Neural progenitor cell (in vitro differentiated cells): Measurements from ENCODE around the gene CNTNAP3. TPM values are rescaled to one million over a fixed set of nuclear protein-coding genes. Genes with fewer than 3 reads are reported as not detected.
"Not testable (repeated sequence)": the region's sequence is repeated elsewhere in the genome, so short reads cannot be mapped to it uniquely, and the experiment has no call there.

Source experiments
- DNase-seq: peaks from one replicate; pipeline ENCODE4 v3.0.0-alpha.2; 2016; ENCODE audit warnings: low spot score
- H2AFZ ChIP-seq: fragments of 200-600 bp; sonication (generic); replicated peaks from 2 replicates; pipeline ENCODE4 v1.6.1; 2016; ENCODE audit warnings: antibody characterized with exemption
- H3F3A ChIP-seq: fragments of 200-600 bp; sonication (generic); 2 replicates; pipeline ENCODE4 v1.6.1; 2016; ENCODE audit warnings: antibody characterized with exemption, low read depth
- H3K27ac ChIP-seq: fragments of 200-600 bp; sonication (generic); 2 replicates; pipeline ENCODE4 v1.5.1; 2016; ENCODE audit warnings: mild to moderate bottlenecking
- H3K27me3 ChIP-seq: fragments of 200-600 bp; sonication (generic); 2 replicates; pipeline ENCODE4 v1.6.1; 2016; ENCODE audit warnings: mild to moderate bottlenecking, moderate library complexity
- H3K36me3 ChIP-seq: fragments of 200-600 bp; sonication (generic); 2 replicates; pipeline ENCODE4 v1.5.1; 2016
- H3K4me1 ChIP-seq: fragments of 200-600 bp; sonication (generic); 2 replicates; pipeline ENCODE4 v1.6.1; 2016; ENCODE audit warnings: mixed run types
- H3K4me2 ChIP-seq: fragments of 200-600 bp; sonication (generic); 2 replicates; pipeline ENCODE4 v1.6.1; 2016
- H3K4me3 ChIP-seq: fragments of 200-600 bp; sonication (generic); 2 replicates; pipeline ENCODE4 v1.5.1; 2016
- H3K79me2 ChIP-seq: fragments of 200-600 bp; sonication (generic); 2 replicates; pipeline ENCODE4 v1.6.1; 2016; ENCODE audit warnings: low read depth
- H3K9ac ChIP-seq: fragments of 200-600 bp; sonication (generic); 2 replicates; pipeline ENCODE4 v1.6.1; 2016
- H3K9me3 ChIP-seq: fragments of 200-600 bp; sonication (generic); 2 replicates; pipeline ENCODE4 v1.5.1; 2016; ENCODE audit warnings: low read depth
- H4K20me1 ChIP-seq: fragments of 200-600 bp; sonication (generic); 2 replicates; pipeline ENCODE4 v1.6.1; 2016; ENCODE audit warnings: low read depth
- H3K27ac Mint-ChIP-seq: 3 replicates; pipeline ENCODE4 v1.8.0; 2021; ENCODE audit warnings: mixed read lengths
- H3K27me3 Mint-ChIP-seq: 2 replicates; pipeline ENCODE4 v1.8.0; 2022; ENCODE audit warnings: low read depth, mild to moderate bottlenecking, inconsistent platforms, moderate library complexity, mixed read lengths; ENCODE audit not compliant: insufficient read depth
- H3K36me3 Mint-ChIP-seq: 3 replicates; pipeline ENCODE4 v1.8.0; 2021; ENCODE audit warnings: mixed read lengths
- H3K4me1 Mint-ChIP-seq: 3 replicates; pipeline ENCODE4 v1.8.0; 2021; ENCODE audit warnings: mixed read lengths
- H3K4me3 Mint-ChIP-seq: 3 replicates; pipeline ENCODE4 v1.8.0; 2021; ENCODE audit warnings: mild to moderate bottlenecking, moderate library complexity, mixed read lengths
- H3K9me3 Mint-ChIP-seq: 3 replicates; pipeline ENCODE4 v1.8.0; 2020; ENCODE audit warnings: mixed read lengths
- total RNA-seq: library from RNA; depleted of rRNA; stranded (reverse); fragments of >200 nt; gene quantifications from 2 replicates; pipeline ENCODE4 v1.2.3, GENCODE V29; 2015; ENCODE audit warnings: low replicate concordance

Gene CNTNAP3
- total RNA-seq, 1 donor from 2014 or later = 25.8 TPM

GRCh38 chr9:39039148-39039547, 248.8 kb downstream of the CNTNAP3 start:
- H3K27me3 ChIP-seq, H3K9ac ChIP-seq, DNase-seq, H3K4me3 ChIP-seq, H3K9me3 Mint-ChIP-seq, H3K9me3 ChIP-seq, H3K27ac Mint-ChIP-seq, H3K4me1 Mint-ChIP-seq, H3K27ac ChIP-seq, H3K79me2 ChIP-seq, H3K36me3 ChIP-seq, H3K4me1 ChIP-seq, H4K20me1 ChIP-seq, H2AFZ ChIP-seq, H3K4me2 ChIP-seq, H3F3A ChIP-seq, H3K36me3 Mint-ChIP-seq, H3K4me3 Mint-ChIP-seq, H3K27me3 Mint-ChIP-seq: not testable (repeated sequence)

GRCh38 chr9:39038221-39038620, 249.7 kb downstream of the CNTNAP3 start:
- not testable (repeated sequence) for H3K27me3 ChIP-seq, H3K36me3 ChIP-seq, H3K9me3 Mint-ChIP-seq, H3K27ac Mint-ChIP-seq, H3K4me2 ChIP-seq, H3K4me3 ChIP-seq, H3K4me3 Mint-ChIP-seq, H3K27ac ChIP-seq, H3K36me3 Mint-ChIP-seq, H3K9me3 ChIP-seq, DNase-seq, H3K9ac ChIP-seq, H2AFZ ChIP-seq, H4K20me1 ChIP-seq, H3K4me1 ChIP-seq, H3K79me2 ChIP-seq, H3K4me1 Mint-ChIP-seq, H3F3A ChIP-seq, H3K27me3 Mint-ChIP-seq

- not testable (repeated sequence) for H2AFZ ChIP-seq, H3K27me3 ChIP-seq, H3K9me3 ChIP-seq, H3K79me2 ChIP-seq, H3K9ac ChIP-seq, H3K27ac ChIP-seq, H3K9me3 Mint-ChIP-seq, H3K4me1 Mint-ChIP-seq, H3K4me3 Mint-ChIP-seq, H3K27me3 Mint-ChIP-seq, H3K36me3 Mint-ChIP-seq, H3K4me1 ChIP-seq, H3K36me3 ChIP-seq, H3F3A ChIP-seq, H3K4me3 ChIP-seq, H4K20me1 ChIP-seq, DNase-seq, H3K27ac Mint-ChIP-seq, H3K4me2 ChIP-seq
Measured at GRCh38 chr9:39033849-39034248, 254.1 kb downstream of the CNTNAP3 start.

GRCh38 chr9:39030204-39031019, 257.6 kb downstream of the CNTNAP3 start:
- H3K4me1 Mint-ChIP-seq, H3K27me3 Mint-ChIP-seq, H3K4me3 Mint-ChIP-seq, H2AFZ ChIP-seq, H3K36me3 ChIP-seq, H3K9me3 ChIP-seq, DNase-seq, H3K36me3 Mint-ChIP-seq, H3K79me2 ChIP-seq, H4K20me1 ChIP-seq, H3K9me3 Mint-ChIP-seq, H3K4me1 ChIP-seq, H3K4me3 ChIP-seq, H3K9ac ChIP-seq, H3K27ac Mint-ChIP-seq, H3F3A ChIP-seq, H3K27me3 ChIP-seq, H3K27ac ChIP-seq, H3K4me2 ChIP-seq: not testable (repeated sequence)

GRCh38 chr9:39028855-39029254, 259.1 kb downstream of the CNTNAP3 start:
- not testable (repeated sequence) for H3K36me3 ChIP-seq, H3K79me2 ChIP-seq, H3K4me1 ChIP-seq, H3K27me3 ChIP-seq, H4K20me1 ChIP-seq, H3K4me3 Mint-ChIP-seq, H3K4me3 ChIP-seq, H3K27me3 Mint-ChIP-seq, H3K9ac ChIP-seq, H3F3A ChIP-seq, H3K4me1 Mint-ChIP-seq, H3K27ac Mint-ChIP-seq, DNase-seq, H3K36me3 Mint-ChIP-seq, H2AFZ ChIP-seq, H3K9me3 Mint-ChIP-seq, H3K4me2 ChIP-seq, H3K27ac ChIP-seq, H3K9me3 ChIP-seq

GRCh38 chr9:39028168-39028567, 259.8 kb downstream of the CNTNAP3 start:
- H3K79me2 ChIP-seq, H3K27ac ChIP-seq, H3K36me3 ChIP-seq, H3K9me3 ChIP-seq, H3K9me3 Mint-ChIP-seq, H3K27ac Mint-ChIP-seq, H3K9ac ChIP-seq, H3K4me1 Mint-ChIP-seq, H3K36me3 Mint-ChIP-seq, H3K4me3 Mint-ChIP-seq, H3K4me1 ChIP-seq, H3K4me3 ChIP-seq, H4K20me1 ChIP-seq, DNase-seq, H3K27me3 Mint-ChIP-seq, H3F3A ChIP-seq, H2AFZ ChIP-seq, H3K27me3 ChIP-seq, H3K4me2 ChIP-seq: not testable (repeated sequence)

- H3K27ac Mint-ChIP-seq, H3K9ac ChIP-seq, H3K9me3 Mint-ChIP-seq, H3K9me3 ChIP-seq, H3K4me1 Mint-ChIP-seq, H3K4me2 ChIP-seq, H3K4me3 ChIP-seq, H3K27ac ChIP-seq, H3K36me3 Mint-ChIP-seq, H4K20me1 ChIP-seq, H3K4me1 ChIP-seq, H3K27me3 Mint-ChIP-seq, H3K4me3 Mint-ChIP-seq, H3K27me3 ChIP-seq, H3K79me2 ChIP-seq, H3F3A ChIP-seq, DNase-seq, H3K36me3 ChIP-seq: not testable (repeated sequence)
- H2AFZ ChIP-seq = peak overlapping the region; percentile 34
Measured at GRCh38 chr9:39025911-39026588, 261.9 kb downstream of the CNTNAP3 start.
